ENCODE data around the gene NDNF.

Gene NDNF

DNA sequence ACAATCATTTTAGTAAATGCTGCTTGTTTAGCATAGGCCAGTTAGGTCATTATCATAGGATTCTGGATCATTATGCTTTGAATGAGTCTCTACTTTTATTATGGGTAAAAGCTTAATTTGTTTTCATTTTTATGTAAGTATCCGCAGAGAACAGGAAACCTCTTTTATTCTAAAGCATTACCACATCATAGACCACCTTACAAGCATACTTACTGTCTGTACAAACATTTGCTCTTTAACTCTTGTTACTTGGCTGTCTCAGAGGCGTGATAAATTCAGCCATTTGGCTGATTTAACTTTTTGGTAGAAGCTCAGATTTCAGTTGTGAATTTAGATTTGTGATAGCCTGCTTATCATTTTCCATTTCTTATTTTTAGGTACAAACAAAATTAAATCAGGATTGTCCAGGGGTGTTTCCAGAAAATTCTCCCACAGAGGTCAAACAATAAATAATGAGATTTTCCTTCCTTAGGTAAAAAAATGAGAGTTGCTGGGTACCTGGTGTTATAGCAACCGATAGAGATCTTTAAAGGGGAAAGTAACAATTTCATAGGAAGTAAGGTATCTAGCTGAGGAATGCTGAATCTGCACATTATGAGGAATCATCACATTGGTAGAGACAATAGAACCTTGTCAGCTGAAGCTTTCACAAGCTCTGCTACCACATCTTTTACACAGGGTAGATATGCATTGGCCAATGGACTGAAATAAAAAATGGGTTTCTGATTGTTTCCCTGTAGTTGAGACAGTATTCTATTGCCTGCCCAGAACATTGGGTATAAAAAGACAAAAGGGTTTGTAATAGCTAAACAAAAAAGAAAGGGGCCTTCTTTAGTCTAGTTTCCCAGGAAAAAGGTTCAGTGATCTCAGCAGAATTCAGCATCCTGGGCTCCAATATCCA, 62.5 kb downstream of the NDNF start:
- no peak for DNase-seq

DNA sequence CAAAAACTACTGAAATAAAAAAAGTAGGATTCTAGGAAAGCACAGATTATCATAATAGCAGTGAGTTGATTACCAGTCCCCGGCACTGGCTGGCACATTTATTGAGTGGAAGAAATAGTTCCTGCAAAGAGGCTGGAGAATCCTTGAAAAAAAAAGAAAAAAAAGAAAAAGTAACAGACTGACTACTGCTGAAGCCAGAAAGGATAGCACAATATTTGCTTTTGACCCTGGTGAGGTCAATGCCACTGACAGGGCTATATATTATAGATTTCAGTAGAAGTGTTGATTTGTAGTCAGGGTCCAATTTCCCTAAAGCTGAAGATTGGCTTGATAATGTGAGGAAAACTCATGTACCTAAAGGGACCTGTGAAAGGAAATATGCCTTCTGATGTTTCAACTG, 64.7 kb downstream of the NDNF start:
- no peak for DNase-seq

DNA sequence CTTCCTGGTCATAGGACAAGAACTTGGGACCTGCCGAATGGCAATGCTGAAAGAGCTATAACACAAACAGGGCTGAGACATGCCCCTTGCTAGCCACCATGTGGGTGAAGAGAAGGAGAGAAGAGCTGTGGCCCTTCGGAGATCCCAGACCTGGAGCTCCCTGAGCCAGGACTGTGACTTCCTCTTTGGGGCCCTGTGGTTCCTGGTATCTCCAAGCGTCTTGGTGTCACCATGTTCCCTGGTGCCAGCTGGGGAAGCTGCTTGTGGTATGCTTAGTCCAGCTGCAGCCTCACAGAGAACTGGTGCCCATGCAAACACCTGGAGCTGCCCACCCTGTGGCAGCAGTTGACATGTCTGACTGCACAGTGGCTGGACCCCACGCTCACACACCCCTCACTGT, 68.5 kb downstream of the NDNF start:
- no peak for DNase-seq

DNA sequence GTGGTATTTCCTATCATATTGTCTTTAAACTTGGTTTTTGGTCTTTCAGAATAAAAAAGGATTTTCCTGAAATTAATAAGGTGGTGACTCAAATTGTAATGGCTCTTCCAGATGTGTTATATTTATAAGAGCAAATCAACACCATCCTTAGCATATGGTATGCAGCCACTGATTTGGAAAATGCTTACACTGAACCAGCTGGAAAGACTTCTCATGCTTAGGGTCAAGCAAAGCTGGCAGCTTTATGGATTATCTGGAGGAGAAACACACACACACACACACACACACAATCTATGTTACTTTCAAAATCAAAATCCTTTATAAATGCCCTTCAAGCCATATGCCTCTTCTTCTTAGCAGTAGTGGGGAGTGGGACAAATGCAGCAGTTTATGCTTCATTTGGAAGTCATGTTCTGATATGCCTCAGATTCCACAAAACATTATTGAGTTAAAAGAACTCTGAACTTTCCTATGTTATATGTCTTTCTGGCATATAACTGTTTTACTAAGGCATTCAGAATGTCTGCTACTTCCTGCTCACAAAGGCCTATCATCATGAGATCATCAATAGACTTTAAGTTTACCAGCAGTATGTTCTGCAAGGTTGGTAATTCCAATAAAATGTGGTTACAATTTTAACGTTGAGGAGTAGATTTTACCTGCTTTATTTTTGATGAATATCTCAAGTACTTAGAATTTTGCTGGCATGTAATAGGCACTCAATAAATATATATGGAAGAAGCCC, 76.9 kb downstream of the NDNF start:
- DNase-seq: no peak

DNA sequence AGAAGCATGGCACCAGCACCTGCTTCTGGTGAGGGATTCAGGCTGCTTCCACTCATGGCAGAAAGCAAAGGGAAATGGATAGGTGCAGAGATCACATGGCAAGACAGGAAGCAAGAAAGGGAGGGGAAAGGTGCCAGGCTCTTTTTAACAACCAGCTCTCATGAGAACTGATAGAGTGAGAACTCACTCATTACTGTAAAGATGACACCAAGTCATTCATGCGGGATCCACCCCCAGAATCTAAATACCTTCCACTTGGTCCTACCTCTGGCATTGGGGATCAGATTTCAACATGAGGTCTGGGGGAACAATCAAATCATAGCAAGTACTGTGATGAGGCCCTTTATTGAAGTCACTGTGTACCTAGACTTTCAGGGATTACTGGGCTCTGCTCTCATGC, 77.8 kb downstream of the NDNF start:
- no peak for DNase-seq

DNA sequence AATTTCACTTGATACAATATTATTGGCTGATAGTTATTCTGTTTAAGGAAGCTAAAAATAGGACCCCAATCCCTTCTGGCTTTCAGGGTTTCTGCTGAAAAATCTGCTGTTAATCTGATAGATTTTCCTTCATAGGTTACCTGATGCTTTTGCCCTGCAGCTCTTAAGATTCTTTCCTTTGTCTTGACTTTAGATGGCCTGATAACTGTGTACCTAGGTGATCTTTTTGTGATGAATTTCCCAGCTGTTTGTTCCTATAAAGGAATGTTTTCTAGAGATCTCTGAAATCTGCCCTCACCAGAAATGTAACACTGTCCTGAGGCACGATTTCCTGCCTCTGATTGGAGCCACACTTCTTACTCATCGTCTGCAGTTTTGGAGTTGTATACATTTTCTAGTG, 80.5 kb downstream of the NDNF start:
- no peak for DNase-seq

DNA sequence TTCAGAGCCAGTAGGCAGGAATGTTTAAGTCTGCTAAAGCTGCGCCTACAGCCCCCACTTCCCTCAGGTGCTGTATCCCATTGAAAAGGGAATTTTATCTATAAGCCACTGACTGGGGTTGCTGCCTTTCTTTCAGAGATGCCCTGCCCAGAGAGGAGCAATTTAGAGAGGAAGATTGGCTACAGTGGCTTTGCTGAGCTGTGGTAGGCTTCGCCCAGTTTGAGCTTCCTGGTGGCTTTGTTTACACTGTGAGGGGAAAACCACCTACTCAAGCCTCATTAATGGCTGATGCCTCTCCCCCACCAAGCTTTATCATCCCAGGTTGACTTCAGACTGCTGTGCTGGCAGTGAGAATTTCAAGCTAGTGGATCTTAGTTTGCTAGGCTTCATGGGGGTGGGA, 82.1 kb downstream of the NDNF start:
- DNase-seq: no peak

All from activated gamma-delta T cell treated with Interleukin-2 at 50 U/mL for 16 hours (primary cell).